WTC11 (cell line): Measurements from ENCODE around the gene STRIT1. TPM values are rescaled to one million over a fixed set of nuclear protein-coding genes. Genes with fewer than 3 reads are reported as not detected.

Experiments used
- ATAC-seq: fragments of 200-7000 bp; cut with Tn5 transposase; 2 replicates; pipeline ENCODE4 v1.10.0; 2021; ENCODE audit warnings: mild to moderate bottlenecking, moderate library complexity
- CTCF ChIA-PET: fragments of 300-600 bp; sonication (Branson Sonifier 250); formaldehyde crosslinking; loops from one replicate; lab custom pipeline; 2021; ENCODE audit warnings: antibody characterized with exemption; lab: Charles Lee
- POLR2A ChIA-PET: fragments of 350-600 bp; sonication (Branson Sonifier 250); formaldehyde crosslinking; loops from one replicate; lab custom pipeline; 2021; ENCODE audit warnings: antibody characterized with exemption; lab: Charles Lee
- DNase-seq: peaks from one replicate; pipeline ENCODE4 v3.0.0; 2021; ENCODE audit warnings: low spot score
- H3K27ac Mint-ChIP-seq: 2 replicates; pipeline ENCODE4 v1.8.0; 2021; ENCODE audit warnings: mixed read lengths
- H3K27me3 Mint-ChIP-seq: 2 replicates; pipeline ENCODE4 v1.8.0; 2021; ENCODE audit warnings: low read depth, mild to moderate bottlenecking, moderate library complexity, mixed read lengths
- H3K36me3 Mint-ChIP-seq: 2 replicates; pipeline ENCODE4 v1.8.0; 2021; ENCODE audit warnings: mixed read lengths
- H3K4me1 Mint-ChIP-seq: 2 replicates; pipeline ENCODE4 v1.8.0; 2022; ENCODE audit warnings: mixed read lengths
- H3K4me3 Mint-ChIP-seq: 2 replicates; pipeline ENCODE4 v1.8.0; 2021; ENCODE audit warnings: mild to moderate bottlenecking, moderate library complexity, mixed read lengths
- H3K9me3 Mint-ChIP-seq: 2 replicates; pipeline ENCODE4 v1.8.0; 2021; ENCODE audit warnings: mixed read lengths
- CREB1 ChIP-seq: sonication (generic); formaldehyde crosslinking; IDR thresholded peaks from 2 replicates; pipeline ENCODE4 v1.8.0; 2023; ENCODE audit warnings: mild to moderate bottlenecking, missing genetic modification reagents
- ELF4 ChIP-seq: sonication (generic); formaldehyde crosslinking; IDR thresholded peaks from 2 replicates; pipeline ENCODE4 v1.8.1; 2022; ENCODE audit warnings: low read depth, mild to moderate bottlenecking, moderate library complexity, missing genetic modification reagents
- EMX1 ChIP-seq: fragments of 250-450 bp; sonication (Bioruptor Pico); IDR thresholded peaks from 2 replicates; pipeline ENCODE4 v1.8.0; 2021; ENCODE audit warnings: mild to moderate bottlenecking
- FOXP1 ChIP-seq: sonication (generic); formaldehyde crosslinking; IDR thresholded peaks from 2 replicates; pipeline ENCODE4 v1.8.0; 2022; ENCODE audit warnings: missing genetic modification reagents, mild to moderate bottlenecking, moderate library complexity, borderline replicate concordance
- GABPB1 ChIP-seq: sonication (generic); formaldehyde crosslinking; IDR thresholded peaks from 2 replicates; pipeline ENCODE4 v1.8.1; 2023; ENCODE audit warnings: mild to moderate bottlenecking, missing genetic modification reagents
- GRHL2 ChIP-seq: fragments of 250-450 bp; sonication (Bioruptor Pico); IDR thresholded peaks from 2 replicates; pipeline ENCODE4 v1.8.0; 2022; ENCODE audit warnings: mild to moderate bottlenecking, moderate library complexity; ENCODE audit not compliant: insufficient replicate concordance, severe bottlenecking
- JAZF1 ChIP-seq: fragments of 250-450 bp; sonication (Bioruptor Pico); IDR thresholded peaks from 2 replicates; pipeline ENCODE4 v1.9.0; 2021; ENCODE audit warnings: moderate library complexity, mild to moderate bottlenecking, inconsistent platforms
- JUN ChIP-seq: sonication (generic); formaldehyde crosslinking; IDR thresholded peaks from 2 replicates; pipeline ENCODE4 v1.8.0; 2023; ENCODE audit warnings: mild to moderate bottlenecking, missing genetic modification reagents
- KAT7 ChIP-seq: sonication (generic); formaldehyde crosslinking; IDR thresholded peaks from 2 replicates; pipeline ENCODE4 v1.8.1; 2023; ENCODE audit warnings: missing genetic modification reagents, mild to moderate bottlenecking, borderline replicate concordance
- MXD4 ChIP-seq: fragments of 250-450 bp; sonication (Bioruptor Pico); IDR thresholded peaks from 2 replicates; pipeline ENCODE4 v1.8.0; 2021; ENCODE audit warnings: mild to moderate bottlenecking, moderate library complexity, borderline replicate concordance
- MYBL2 ChIP-seq: sonication (generic); formaldehyde crosslinking; IDR thresholded peaks from 2 replicates; pipeline ENCODE4 v1.8.1; 2023; ENCODE audit warnings: mild to moderate bottlenecking, moderate library complexity, missing genetic modification reagents
- NFE2L1 ChIP-seq: sonication (generic); formaldehyde crosslinking; IDR thresholded peaks from 2 replicates; pipeline ENCODE4 v1.8.1; 2023; ENCODE audit warnings: missing genetic modification reagents
- NFYB ChIP-seq: sonication (generic); formaldehyde crosslinking; conservative IDR thresholded peaks from 2 replicates; pipeline ENCODE4 v1.8.0; 2022; ENCODE audit warnings: low read depth, missing genetic modification reagents
- OVOL2 ChIP-seq: fragments of 250-450 bp; sonication (Bioruptor Pico); IDR thresholded peaks from 2 replicates; pipeline ENCODE4 v1.9.0; 2021; ENCODE audit warnings: mild to moderate bottlenecking, borderline replicate concordance
- PRRX2 ChIP-seq: fragments of 250-450 bp; sonication (Bioruptor Pico); IDR thresholded peaks from 2 replicates; pipeline ENCODE4 v1.8.0; 2021; ENCODE audit warnings: mild to moderate bottlenecking
- RORB ChIP-seq: fragments of 250-450 bp; sonication (Bioruptor Pico); IDR thresholded peaks from 2 replicates; pipeline ENCODE4 v1.9.0; 2021; ENCODE audit warnings: mild to moderate bottlenecking
- SMAD3 ChIP-seq: sonication (generic); formaldehyde crosslinking; IDR thresholded peaks from 2 replicates; pipeline ENCODE4 v1.8.0; 2022; ENCODE audit warnings: missing genetic modification reagents, mild to moderate bottlenecking, borderline replicate concordance
- SMAD4 ChIP-seq: sonication (generic); formaldehyde crosslinking; IDR thresholded peaks from 2 replicates; pipeline ENCODE4 v1.8.0; 2022; ENCODE audit warnings: mild to moderate bottlenecking, missing genetic modification reagents
- TCF7 ChIP-seq: sonication (generic); formaldehyde crosslinking; IDR thresholded peaks from 2 replicates; pipeline ENCODE4 v1.8.0; 2022; ENCODE audit warnings: mild to moderate bottlenecking, low read depth, missing genetic modification reagents, moderate library complexity
- TEAD4 ChIP-seq: sonication (generic); formaldehyde crosslinking; IDR thresholded peaks from 2 replicates; pipeline ENCODE4 v1.8.0; 2022; ENCODE audit warnings: mild to moderate bottlenecking, missing genetic modification reagents
- ZNF219 ChIP-seq: sonication (generic); formaldehyde crosslinking; IDR thresholded peaks from 2 replicates; pipeline ENCODE4 v1.8.0; 2023; ENCODE audit warnings: missing genetic modification reagents, mild to moderate bottlenecking, borderline replicate concordance
- ZNF416 ChIP-seq: fragments of 250-450 bp; sonication (Bioruptor Pico); IDR thresholded peaks from 2 replicates; pipeline ENCODE4 v1.9.0; 2021; ENCODE audit warnings: mild to moderate bottlenecking, inconsistent platforms
- ZNF423 ChIP-seq: fragments of 250-450 bp; sonication (Bioruptor Pico); IDR thresholded peaks from 2 replicates; pipeline ENCODE4 v2.1.2; 2022; ENCODE audit warnings: mild to moderate bottlenecking, moderate library complexity
- total RNA-seq: library from RNA; stranded (reverse); gene quantifications from 3 replicates; pipeline ENCODE4 v1.2.3, GENCODE V29; 2021
- TF ChIP-seq, protein P1 (sequence below): fragments of 200-600 bp; IDR thresholded peaks from 2 replicates; pipeline ENCODE4 v1.8.0; 2022; ENCODE audit warnings: antibody characterized with exemption
- TF ChIP-seq, protein P2 (sequence below): fragments of 250-450 bp; sonication (Bioruptor Pico); IDR thresholded peaks from 2 replicates; pipeline ENCODE4 v1.9.0; 2021; ENCODE audit warnings: moderate library complexity, mild to moderate bottlenecking, inconsistent platforms, borderline replicate concordance
- TF ChIP-seq, protein P3 (sequence below): sonication (generic); formaldehyde crosslinking; IDR thresholded peaks from 2 replicates; pipeline ENCODE4 v1.8.1; 2023; ENCODE audit warnings: mild to moderate bottlenecking, missing genetic modification reagents, moderate library complexity
- TF ChIP-seq, protein P4 (sequence below): sonication (generic); formaldehyde crosslinking; IDR thresholded peaks from 2 replicates; pipeline ENCODE4 v1.8.1; 2022; ENCODE audit warnings: mild to moderate bottlenecking, missing genetic modification reagents, moderate library complexity, borderline replicate concordance
- TF ChIP-seq, protein P5 (sequence below): sonication (generic); formaldehyde crosslinking; IDR thresholded peaks from 2 replicates; pipeline ENCODE4 v1.8.1; 2022; ENCODE audit warnings: low read depth, mild to moderate bottlenecking, moderate library complexity, missing genetic modification reagents, borderline replicate concordance

Gene STRIT1
- total RNA-seq, 1 experiment from 2014 or later, result 0.33 TPM

DNA sequence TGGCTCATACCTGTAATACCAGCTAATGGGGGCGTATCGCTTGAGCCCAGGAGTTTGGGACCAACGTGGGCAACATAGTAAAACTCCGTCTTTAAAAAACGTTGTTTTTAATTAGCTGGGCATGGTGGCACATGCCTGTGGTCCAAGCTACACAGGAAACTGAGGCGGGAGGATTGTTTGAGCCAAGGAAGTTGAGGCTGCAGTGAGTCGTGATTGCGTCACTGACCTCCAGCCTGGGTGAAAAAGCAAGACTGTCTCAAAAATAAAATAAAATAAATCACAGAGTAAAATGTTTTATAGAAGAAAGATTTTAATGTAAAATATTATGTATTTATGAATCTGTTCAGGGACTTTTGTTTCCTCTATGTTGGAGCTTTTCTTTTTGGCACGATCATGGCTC, 15.3 kb upstream of the STRIT1 start (continued):
- TF ChIP-seq ZNF416 (no peak), MXD4 (CRISPR knock-in tag) (no peak), NFYB (CRISPR knock-in tag) (no peak), OVOL2 (CRISPR knock-in tag) (no peak), TEAD4 (CRISPR knock-in tag) (no peak), KAT7 (no peak)
- TF ChIP-seq, protein P1, sequence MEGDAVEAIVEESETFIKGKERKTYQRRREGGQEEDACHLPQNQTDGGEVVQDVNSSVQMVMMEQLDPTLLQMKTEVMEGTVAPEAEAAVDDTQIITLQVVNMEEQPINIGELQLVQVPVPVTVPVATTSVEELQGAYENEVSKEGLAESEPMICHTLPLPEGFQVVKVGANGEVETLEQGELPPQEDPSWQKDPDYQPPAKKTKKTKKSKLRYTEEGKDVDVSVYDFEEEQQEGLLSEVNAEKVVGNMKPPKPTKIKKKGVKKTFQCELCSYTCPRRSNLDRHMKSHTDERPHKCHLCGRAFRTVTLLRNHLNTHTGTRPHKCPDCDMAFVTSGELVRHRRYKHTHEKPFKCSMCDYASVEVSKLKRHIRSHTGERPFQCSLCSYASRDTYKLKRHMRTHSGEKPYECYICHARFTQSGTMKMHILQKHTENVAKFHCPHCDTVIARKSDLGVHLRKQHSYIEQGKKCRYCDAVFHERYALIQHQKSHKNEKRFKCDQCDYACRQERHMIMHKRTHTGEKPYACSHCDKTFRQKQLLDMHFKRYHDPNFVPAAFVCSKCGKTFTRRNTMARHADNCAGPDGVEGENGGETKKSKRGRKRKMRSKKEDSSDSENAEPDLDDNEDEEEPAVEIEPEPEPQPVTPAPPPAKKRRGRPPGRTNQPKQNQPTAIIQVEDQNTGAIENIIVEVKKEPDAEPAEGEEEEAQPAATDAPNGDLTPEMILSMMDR, result no peak

DNA sequence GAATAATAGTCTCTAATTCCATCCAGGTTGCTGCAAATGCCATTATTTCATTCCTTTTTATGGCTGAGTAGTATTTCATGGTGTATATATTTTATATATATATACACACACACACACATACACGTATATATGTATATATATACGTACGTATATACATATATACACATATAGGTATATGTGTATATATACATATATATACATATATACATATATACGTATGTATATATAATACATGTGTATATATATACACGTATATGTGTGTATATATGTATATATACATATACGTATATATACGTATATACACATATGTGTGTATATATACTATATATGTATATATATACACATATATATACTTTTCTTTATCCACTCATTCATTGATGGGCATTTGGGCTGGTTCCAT, 13.7 kb upstream of the STRIT1 start:
- CTCF ChIA-PET, result no interaction called here
- ATAC-seq (no peak), DNase-seq (no peak)
- peaks cover 7% of the 10 kb centered on the region; the same call in 1 of the 2 replicates for H3K4me1 Mint-ChIP-seq
- H3K4me3 Mint-ChIP-seq, result no peak overlapping the region
- TF ChIP-seq, protein P2, sequence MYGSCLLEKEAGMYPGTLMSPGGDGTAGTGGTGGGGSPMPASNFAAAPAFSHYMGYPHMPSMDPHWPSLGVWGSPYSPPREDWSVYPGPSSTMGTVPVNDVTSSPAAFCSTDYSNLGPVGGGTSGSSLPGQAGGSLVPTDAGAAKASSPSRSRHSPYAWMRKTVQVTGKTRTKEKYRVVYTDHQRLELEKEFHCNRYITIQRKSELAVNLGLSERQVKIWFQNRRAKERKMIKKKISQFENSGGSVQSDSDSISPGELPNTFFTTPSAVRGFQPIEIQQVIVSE (CRISPR knock-in tag), result no peak
- TF ChIP-seq JAZF1 (CRISPR knock-in tag) (no peak), ELF4 (no peak), ZNF423 (CRISPR knock-in tag) (no peak), NFE2L1 (CRISPR knock-in tag) (no peak), SMAD3 (no peak), GRHL2 (CRISPR knock-in tag) (no peak)
- TF ChIP-seq, protein P3, sequence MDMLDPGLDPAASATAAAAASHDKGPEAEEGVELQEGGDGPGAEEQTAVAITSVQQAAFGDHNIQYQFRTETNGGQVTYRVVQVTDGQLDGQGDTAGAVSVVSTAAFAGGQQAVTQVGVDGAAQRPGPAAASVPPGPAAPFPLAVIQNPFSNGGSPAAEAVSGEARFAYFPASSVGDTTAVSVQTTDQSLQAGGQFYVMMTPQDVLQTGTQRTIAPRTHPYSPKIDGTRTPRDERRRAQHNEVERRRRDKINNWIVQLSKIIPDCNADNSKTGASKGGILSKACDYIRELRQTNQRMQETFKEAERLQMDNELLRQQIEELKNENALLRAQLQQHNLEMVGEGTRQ, result no peak
- TF ChIP-seq, all 79 proteins: peak for 0
- POLR2A ChIA-PET, result no interaction called here
- Mint-ChIP-seq H3K36me3 (no peaks in the 10 kb centered on the region), H3K27me3 (no peaks in the 10 kb centered on the region), H3K27ac (no peak overlapping the region), H3K9me3 (no peaks in the 10 kb centered on the region)

DNA sequence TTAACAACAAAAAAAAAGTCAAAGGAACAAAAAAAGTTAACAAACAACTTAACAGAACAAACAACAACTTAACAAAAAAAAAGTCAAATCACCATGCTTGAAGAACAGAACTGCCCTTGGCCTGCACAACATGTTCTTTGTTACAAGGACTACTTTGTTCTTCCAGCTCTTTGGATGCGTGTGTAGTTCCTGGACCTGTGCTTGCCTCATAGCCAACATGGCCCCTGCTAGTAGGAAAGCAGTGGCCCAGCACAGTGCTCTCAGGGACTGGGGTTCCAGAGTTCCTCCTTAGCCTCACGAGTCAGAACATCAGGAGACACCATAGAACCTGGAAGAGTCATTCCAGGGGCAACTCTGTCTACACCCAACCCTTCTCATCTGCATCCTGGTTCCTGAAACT, 10.9 kb upstream of the STRIT1 start:
- DNase-seq (no peak), ATAC-seq (no peak)
- H3K4me1 Mint-ChIP-seq, result peaks cover 5% of the 10 kb centered on the region; the same call in 1 of the 2 replicates
- ChIA-PET POLR2A (interaction anchor here (1.1 kb wide), 1 partner anchor 9 kb away, joined by 3 read pairs; no protein-coding TSS in a partner anchor), CTCF (interaction anchor here (1.3 kb wide), 1 partner anchor 18 kb away, joined by 4 read pairs; no protein-coding TSS in a partner anchor)
- H3K36me3 Mint-ChIP-seq, result no peaks in the 10 kb centered on the region
- no peak for TF ChIP-seq JUN (CRISPR knock-in tag)
- TF ChIP-seq ELF4, result no peak
- no peak for TF ChIP-seq TEAD4 (CRISPR knock-in tag)
- no peak for TF ChIP-seq CREB1
- TF ChIP-seq, protein P4, sequence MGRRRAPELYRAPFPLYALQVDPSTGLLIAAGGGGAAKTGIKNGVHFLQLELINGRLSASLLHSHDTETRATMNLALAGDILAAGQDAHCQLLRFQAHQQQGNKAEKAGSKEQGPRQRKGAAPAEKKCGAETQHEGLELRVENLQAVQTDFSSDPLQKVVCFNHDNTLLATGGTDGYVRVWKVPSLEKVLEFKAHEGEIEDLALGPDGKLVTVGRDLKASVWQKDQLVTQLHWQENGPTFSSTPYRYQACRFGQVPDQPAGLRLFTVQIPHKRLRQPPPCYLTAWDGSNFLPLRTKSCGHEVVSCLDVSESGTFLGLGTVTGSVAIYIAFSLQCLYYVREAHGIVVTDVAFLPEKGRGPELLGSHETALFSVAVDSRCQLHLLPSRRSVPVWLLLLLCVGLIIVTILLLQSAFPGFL (CRISPR knock-in tag), result no peak
- TF ChIP-seq FOXP1 (CRISPR knock-in tag), result no peak
- no peak for TF ChIP-seq SMAD4 (CRISPR knock-in tag)
- no peak for TF ChIP-seq SMAD3
- TF ChIP-seq, protein P1, result no peak
- TF ChIP-seq RORB (CRISPR knock-in tag), result no peak
- no peak for TF ChIP-seq EMX1 (CRISPR knock-in tag)
- no peak for TF ChIP-seq MYBL2
- TF ChIP-seq GABPB1, result no peak
- TF ChIP-seq, protein P5, sequence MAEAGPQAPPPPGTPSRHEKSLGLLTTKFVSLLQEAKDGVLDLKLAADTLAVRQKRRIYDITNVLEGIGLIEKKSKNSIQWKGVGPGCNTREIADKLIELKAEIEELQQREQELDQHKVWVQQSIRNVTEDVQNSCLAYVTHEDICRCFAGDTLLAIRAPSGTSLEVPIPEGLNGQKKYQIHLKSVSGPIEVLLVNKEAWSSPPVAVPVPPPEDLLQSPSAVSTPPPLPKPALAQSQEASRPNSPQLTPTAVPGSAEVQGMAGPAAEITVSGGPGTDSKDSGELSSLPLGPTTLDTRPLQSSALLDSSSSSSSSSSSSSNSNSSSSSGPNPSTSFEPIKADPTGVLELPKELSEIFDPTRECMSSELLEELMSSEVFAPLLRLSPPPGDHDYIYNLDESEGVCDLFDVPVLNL (CRISPR knock-in tag), result no peak
- TF ChIP-seq ZNF219, result no peak
- no peak for TF ChIP-seq NFYB (CRISPR knock-in tag)
- TF ChIP-seq TCF7 (CRISPR knock-in tag), result no peak
- no peak for TF ChIP-seq PRRX2 (CRISPR knock-in tag)
- H3K27ac Mint-ChIP-seq, result no peak overlapping the region
- H3K27me3 Mint-ChIP-seq, result no peaks in the 10 kb centered on the region
- H3K4me3 Mint-ChIP-seq, result no peak overlapping the region
- H3K9me3 Mint-ChIP-seq, result peaks cover 7% of the 10 kb centered on the region
